ENCODE results near the gene PDZD11.
A peak's percentile ranks its signal among the peaks of the same experiment; 100 is the strongest.
"Not testable (repeated sequence)": the region's sequence is repeated elsewhere in the genome, so short reads cannot be mapped to it uniquely, and the experiment has no call there.

The PDZD11 gene

DNA sequence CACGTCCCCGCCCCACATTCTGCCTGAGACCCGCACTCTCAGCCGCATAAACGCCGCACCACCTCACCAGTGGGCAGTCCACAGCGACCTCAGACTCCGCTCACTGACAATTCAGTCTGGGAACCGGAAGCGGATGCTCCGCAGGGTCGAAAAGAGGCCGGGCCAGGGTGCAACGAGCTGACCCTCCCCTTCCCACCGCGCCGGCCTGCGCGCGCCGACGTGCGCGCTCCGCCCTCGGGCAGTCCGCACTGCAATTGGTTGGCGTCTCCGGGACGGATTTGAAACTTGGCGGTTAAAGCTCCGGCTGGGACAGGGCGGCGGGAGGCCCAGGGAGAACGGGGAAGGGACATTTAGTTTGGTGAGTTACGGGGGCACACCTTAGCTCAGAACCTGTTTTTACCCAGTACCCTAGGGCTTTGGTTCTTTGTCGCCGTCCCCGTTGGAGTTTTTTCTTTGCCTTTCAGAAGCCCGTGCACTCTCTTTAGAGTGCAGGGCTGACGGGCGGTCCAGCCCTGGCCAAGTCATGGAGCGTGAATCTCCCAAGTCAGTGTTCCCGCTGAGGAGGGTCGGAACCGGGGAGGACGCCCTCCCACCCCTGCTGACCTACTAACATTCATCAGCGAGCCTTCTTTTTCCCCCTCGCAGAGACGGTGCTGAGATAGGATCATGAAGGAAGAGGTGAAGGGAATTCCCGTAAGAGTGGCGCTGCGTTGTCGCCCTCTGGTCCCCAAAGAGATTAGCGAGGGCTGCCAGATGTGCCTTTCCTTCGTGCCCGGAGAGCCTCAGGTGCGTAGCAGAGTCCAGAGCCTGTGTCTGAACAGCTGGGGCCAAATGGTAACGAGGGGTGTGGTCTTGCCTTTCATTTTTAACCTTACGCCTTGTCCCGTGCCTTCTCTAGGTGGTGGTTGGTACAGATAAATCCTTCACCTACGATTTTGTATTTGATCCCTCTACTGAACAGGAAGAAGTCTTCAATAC lies at the start of gene PDZD11, which contains the start of gene KIF4A:
TSS of gene PDZD11 (minus strand) at position 135 of the 978 bp plus-strand sequence. CDS start 586 bp downstream, outside the sequence.
TSS of gene KIF4A (plus strand) at position 312 of the 978 bp plus-strand sequence. CDS start at position 667, 355 bp downstream.
- peak; percentile 62 for FAIRE-seq

GRCh38 chrX:70338290-70338689 lies 48.6 kb upstream of the PDZD11 start:
- FAIRE-seq, result no peak

More for the DNA sequence above, at the start of gene PDZD11, which contains the start of gene KIF4A:
- peak; percentile 64 for DNase-seq (ENCODE audit: low spot score)

DNA sequence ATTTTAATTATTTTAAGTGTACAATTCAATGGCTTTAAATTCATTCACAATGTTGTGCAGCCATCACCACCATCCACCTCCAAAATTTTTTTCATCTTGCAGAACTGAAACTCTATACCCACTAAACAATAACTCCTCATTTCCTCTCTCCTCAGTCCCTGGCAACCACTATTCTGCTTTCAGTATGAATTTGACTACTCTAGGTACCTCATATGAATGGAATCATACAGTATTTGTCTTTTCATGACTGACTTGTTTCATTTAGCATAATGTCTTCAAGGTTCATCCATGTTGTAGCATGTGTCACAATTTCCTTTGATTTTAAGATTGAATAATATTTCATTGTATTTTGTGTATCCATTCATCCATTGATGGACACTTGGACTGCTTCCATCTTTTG lies 47.0 kb upstream of the PDZD11 start:
- DNase-seq (ENCODE audit: low spot score) (no peak), FAIRE-seq (no peak)

More at GRCh38 chrX:70338290-70338689, 48.6 kb upstream of the PDZD11 start:
- no peak for DNase-seq (ENCODE audit: low spot score)

DNA sequence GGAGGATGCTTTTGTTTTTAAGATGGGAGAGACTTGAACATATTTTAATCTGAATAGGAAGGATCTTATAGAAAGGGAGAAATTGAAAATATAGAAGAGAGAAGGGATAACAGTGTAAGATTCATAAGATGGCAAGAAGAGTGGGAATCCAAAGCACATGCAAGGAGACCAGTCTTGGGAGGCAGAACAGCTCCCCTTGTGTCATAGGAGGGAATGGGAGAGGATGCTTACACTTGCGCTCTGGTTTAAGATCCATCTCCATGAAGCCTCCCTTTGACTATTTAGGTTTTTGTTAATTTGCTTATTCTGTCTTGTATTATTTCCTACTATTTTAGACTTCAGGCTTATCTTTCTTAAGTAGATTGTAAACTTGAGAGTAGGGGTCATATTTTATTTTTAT lies 42.9 kb upstream of the PDZD11 start:
- FAIRE-seq (no peak), DNase-seq (ENCODE audit: low spot score) (no peak)

DNA sequence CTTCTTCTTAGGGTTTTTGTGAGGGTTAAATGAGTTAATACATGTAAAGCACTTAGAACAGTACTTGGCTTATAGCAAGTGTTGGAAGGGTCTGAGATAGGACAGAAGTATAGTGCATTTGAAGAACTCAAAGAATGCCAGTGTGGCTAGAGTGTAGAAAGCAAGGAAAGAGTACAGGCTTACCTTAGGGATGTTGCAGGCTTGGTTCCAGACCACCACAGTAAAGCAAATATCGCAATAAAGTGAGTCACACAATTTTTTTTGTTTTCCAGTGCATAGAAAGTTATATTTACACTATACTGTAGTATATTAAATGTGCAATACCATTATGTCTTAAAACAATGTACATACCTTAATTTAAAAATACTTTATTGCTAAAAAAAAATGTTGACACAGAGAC lies 41.4 kb upstream of the PDZD11 start:
- DNase-seq (ENCODE audit: low spot score) (no peak), FAIRE-seq (no peak)

- FAIRE-seq (no peak), DNase-seq (ENCODE audit: low spot score) (no peak)
These were observed 34.6 kb upstream of the PDZD11 start for GRCh38 chrX:70324326-70324725.

DNA sequence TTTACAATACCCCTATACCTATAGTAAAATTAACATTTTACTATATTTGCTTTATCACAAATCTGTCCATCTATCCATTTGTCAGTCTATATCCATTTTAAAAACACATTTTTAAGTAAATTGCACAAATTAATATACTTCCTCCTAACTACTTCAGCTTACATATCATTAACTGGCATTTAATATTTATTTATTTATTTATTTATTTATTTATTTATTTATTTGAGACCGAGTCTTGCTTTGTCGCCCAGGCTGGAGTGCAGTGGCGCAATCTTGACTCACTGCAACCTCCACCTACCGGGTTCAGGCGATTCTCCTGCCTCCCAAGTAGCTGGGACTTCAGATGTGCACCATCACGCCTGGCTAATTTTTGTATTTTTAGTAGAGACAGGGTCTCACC lies 33.9 kb upstream of the PDZD11 start:
- FAIRE-seq, result not testable (repeated sequence)

DNA sequence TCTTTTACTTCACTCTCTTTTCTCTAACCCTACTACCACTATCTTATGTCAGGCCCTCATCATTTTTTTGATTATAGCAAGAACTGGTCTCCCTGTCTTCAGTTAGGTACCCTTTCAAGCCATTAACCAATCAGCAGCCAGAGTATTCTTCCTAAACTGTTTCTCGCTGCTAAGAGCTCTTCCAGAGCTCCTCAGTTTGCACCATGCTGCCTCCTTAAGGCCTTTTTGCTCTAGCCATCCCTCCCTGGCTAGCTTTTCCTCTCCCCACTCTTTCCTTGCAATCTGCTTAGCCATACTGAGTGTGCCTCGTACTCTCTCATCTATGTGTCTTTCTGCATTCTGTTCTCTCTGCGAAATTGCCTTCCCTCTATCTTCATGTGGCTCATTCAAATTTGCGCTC lies 33.1 kb upstream of the PDZD11 start:
- DNase-seq (ENCODE audit: low spot score), result no peak
- no peak for FAIRE-seq

More for the DNA sequence above, 33.9 kb upstream of the PDZD11 start:
- not testable (repeated sequence) for DNase-seq (ENCODE audit: low spot score)

GRCh38 chrX:70313503-70313902 lies 23.8 kb upstream of the PDZD11 start:
- DNase-seq (ENCODE audit: low spot score), result peak; percentile 23
- FAIRE-seq, result peak; percentile 75

- DNase-seq (ENCODE audit: low spot score) (no peak), FAIRE-seq (no peak)
These were observed 12.0 kb upstream of the PDZD11 start for GRCh38 chrX:70301716-70302115.

DNA sequence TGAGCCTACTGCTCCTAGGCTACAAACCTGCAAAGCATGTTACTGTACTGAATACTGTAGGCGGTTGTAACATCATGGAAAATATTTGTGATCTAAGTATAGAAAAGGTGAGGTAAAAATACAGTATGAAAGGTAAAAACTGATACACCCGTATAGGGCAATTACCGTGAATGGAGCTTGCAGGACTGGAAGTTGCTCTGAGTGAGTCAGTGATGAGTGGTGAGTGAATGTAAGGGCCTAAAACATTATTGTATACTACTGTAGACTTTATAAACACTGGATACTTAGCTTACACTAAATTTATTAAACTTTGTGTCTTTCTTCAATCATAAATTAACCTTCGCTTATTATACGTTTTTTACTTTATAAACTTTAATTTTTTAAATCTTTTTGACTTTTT lies 3.9 kb upstream of the PDZD11 start:
- FAIRE-seq, result peak; percentile 69
- DNase-seq (ENCODE audit: low spot score), result no peak

DNA sequence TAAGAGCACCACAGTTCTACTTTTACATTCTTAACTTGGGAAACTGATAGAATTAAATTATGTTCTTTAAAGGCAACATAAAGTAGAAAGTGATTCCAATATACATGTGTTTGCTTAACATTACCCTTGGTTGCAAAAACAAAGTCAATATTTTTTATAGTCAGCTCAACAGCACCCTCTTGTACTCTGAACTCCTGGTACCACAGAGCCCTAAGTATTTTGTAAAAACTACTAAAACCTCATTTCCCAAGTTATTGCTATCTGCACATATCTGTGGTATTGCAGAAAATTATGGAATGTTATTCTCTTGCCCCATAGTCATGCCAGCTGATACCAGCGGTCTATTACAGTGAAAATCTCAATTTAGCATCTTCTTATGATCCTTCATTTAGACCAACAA lies 3.1 kb upstream of the PDZD11 start:
- no peak for DNase-seq (ENCODE audit: low spot score)
- no peak for FAIRE-seq

DNA sequence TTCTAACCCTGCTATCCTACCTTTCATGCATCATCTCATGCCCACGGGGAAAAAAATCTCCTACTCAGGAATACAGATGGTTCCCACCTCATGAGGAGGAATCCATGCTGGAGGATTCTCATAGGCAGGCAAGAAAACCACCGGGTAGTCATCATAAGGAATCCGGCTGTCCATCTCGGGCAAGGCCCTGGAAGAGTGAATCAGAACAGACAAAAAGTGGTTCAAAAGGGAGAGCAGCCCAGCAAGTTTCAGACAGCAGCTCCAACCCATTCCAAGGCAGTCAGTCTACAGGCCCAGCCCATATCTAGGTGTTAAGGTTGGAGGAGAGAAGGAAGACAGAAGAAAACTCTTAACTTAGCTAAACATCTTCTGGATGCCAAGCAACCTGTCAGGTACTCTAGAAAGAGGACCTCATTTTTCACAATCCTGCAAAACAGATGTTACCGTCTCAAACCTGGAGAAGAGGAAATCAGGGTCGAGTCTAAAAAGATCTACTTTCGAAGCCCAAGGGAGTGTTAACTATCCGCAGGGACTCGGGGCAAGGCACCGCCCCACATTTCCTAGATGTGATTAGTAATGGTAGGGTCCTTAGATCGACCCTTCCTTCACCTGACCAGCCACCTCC lies 447 bp downstream of the PDZD11 start:
- FAIRE-seq (no peak), DNase-seq (ENCODE audit: low spot score) (no peak)

- DNase-seq (ENCODE audit: low spot score) (no peak), FAIRE-seq (no peak)
These were observed 7.8 kb downstream of the PDZD11 start, which contains the start of gene RAB41 for GRCh38 chrX:70281951-70282350. Gene RAB41 (plus strand): TSS chrX:70282172. CDS start chrX:70282218, 46 bp downstream.

DNA sequence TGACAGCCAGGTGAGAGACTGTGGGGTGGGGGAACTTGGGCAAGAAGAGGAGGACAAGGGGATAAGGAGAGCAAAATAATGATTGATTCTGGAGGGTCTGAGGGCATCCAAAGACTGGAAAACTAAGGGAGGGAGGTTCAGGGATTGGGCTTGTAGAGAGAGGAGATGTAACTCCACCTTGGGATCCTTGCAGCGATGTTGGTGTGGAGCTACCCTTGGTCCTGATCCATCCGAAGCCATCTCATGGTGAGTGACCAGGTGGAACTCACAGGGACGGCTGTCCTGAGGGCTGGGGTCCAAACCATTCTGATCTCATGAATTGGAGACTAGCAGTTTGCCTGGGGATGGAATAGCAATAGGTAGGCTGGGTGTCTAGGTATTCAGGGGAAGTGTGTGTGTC lies 9.2 kb downstream of the PDZD11 start:
- DNase-seq (ENCODE audit: low spot score) (no peak), FAIRE-seq (no peak)

DNA sequence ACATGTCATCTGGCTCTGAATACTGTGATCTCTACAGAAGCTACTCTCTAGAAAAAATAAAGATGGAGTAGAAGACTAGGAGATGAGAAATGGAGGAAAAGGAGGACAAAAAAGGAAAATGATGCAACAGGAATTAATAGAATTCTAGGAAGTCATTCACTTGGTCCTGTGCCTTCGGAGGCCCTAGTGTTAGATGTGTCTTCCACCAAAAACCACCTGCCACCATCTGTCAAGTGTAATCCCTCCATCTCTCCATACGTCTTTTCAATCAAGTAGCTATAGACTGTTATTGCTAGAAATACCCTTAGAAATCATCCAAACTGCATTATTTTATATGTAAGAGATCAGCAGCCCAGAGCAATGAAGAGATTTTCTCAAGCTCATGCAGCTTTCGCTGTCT lies 10.6 kb downstream of the PDZD11 start:
- FAIRE-seq, result no peak
- DNase-seq (ENCODE audit: low spot score), result no peak

- DNase-seq (ENCODE audit: low spot score); FAIRE-seq: not testable (repeated sequence)
These were observed 15.7 kb downstream of the PDZD11 start for GRCh38 chrX:70274029-70274428.

DNA sequence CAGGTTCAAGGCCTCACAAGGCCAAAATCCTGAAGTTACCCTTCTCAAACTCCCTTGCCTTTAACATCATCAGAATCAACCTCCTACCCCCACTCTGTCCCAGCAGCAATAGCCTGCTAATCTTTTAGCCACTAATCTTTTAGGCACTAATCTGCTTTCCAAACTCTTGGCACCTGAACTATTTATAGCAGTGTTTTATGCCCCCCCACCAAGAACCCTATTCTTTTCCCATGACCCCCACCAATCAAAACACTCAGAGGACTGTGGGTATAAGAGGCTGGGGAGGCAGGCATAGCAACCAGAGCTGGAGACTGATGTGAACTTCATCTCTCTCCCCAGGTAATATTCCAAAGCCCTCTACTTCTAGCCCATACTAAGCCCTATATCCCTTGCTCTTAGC lies 21.7 kb downstream of the PDZD11 start, which contains the start of gene ARR3:
TSS of gene ARR3 (plus strand) at position 301 of the 400 bp plus-strand sequence. CDS start 1,052 bp downstream, outside the sequence.
- DNase-seq (ENCODE audit: low spot score), result no peak
- no peak for FAIRE-seq

DNA sequence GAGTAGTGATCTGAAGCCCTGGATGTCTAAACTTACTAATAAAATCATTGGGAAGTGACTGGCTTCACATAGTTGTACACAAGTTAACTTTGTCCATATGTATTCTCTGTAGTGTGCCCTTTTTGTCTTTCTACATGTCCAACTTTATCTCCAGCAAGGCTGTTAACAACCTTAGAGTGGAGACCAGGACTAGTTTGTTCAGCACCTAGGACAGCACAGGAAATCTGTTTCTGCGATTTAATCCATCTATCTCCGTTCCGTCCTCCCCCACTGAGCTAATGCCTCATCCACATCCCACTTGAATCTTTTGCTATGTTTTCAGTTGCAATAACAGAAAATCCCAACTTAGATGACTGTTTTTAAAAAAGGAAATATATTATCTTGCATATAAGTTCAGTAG lies 24.9 kb downstream of the PDZD11 start:
- DNase-seq (ENCODE audit: low spot score) (no peak), FAIRE-seq (no peak)

- DNase-seq (ENCODE audit: low spot score), result no peak
- FAIRE-seq, result no peak
These were observed 26.7 kb downstream of the PDZD11 start for GRCh38 chrX:70262952-70263567.

DNA sequence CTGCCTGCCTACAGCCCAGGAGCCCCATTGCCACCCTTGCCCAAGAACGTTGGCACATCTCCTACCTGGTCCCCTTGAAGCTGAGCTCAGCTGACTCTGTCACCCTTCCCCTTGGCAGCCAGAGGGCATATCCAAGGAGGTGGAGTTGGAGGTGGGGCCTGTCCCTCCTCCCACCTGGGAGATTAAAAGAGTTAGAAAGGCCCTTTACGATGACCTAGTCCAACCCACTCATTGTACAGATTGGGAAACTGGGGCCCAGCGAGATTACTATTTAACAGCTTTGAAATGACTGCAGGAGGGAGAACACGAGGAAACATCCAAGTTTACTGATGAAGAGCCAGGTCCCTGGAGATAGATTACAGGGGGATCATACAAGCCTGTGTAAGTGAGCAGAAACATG lies 29.6 kb downstream of the PDZD11 start, which contains the start of gene P2RY4:
TSS of gene P2RY4 (minus strand) at position 101 of the 400 bp plus-strand sequence. CDS start 580 bp downstream, outside the sequence.
- no peak for FAIRE-seq
- DNase-seq (ENCODE audit: low spot score), result no peak
